Nephron progenitor cell (in vitro differentiated cells): ENCODE results near the gene LRP1.

Experiments
- DNase-seq: peaks from one replicate; pipeline ENCODE4 v3.0.0; 2021
- H3K27ac Mint-ChIP-seq: 2 replicates; pipeline ENCODE4 v1.8.0; 2021; ENCODE audit warnings: mild to moderate bottlenecking, moderate library complexity, mixed read lengths
- H3K27me3 Mint-ChIP-seq: 2 replicates; pipeline ENCODE4 v1.8.0; 2021; ENCODE audit warnings: mild to moderate bottlenecking, low read depth, mixed read lengths; ENCODE audit not compliant: poor library complexity
- H3K36me3 Mint-ChIP-seq: 2 replicates; pipeline ENCODE4 v1.8.0; 2021; ENCODE audit warnings: low read depth, mixed read lengths
- H3K4me1 Mint-ChIP-seq: 2 replicates; pipeline ENCODE4 v1.8.0; 2021; ENCODE audit warnings: mixed read lengths
- H3K4me3 Mint-ChIP-seq: 2 replicates; pipeline ENCODE4 v1.8.0; 2021; ENCODE audit warnings: mild to moderate bottlenecking, moderate library complexity, mixed read lengths
- H3K9me3 Mint-ChIP-seq: 2 replicates; pipeline ENCODE4 v1.8.0; 2021; ENCODE audit warnings: mild to moderate bottlenecking, moderate library complexity, mixed read lengths
- TF ChIP-seq, protein P1 (sequence below): fragments of 200-600 bp; sonication (generic); IDR thresholded peaks from 2 replicates; pipeline ENCODE4 v1.5.0; 2021; ENCODE audit warnings: antibody characterized with exemption

The LRP1 gene

DNA sequence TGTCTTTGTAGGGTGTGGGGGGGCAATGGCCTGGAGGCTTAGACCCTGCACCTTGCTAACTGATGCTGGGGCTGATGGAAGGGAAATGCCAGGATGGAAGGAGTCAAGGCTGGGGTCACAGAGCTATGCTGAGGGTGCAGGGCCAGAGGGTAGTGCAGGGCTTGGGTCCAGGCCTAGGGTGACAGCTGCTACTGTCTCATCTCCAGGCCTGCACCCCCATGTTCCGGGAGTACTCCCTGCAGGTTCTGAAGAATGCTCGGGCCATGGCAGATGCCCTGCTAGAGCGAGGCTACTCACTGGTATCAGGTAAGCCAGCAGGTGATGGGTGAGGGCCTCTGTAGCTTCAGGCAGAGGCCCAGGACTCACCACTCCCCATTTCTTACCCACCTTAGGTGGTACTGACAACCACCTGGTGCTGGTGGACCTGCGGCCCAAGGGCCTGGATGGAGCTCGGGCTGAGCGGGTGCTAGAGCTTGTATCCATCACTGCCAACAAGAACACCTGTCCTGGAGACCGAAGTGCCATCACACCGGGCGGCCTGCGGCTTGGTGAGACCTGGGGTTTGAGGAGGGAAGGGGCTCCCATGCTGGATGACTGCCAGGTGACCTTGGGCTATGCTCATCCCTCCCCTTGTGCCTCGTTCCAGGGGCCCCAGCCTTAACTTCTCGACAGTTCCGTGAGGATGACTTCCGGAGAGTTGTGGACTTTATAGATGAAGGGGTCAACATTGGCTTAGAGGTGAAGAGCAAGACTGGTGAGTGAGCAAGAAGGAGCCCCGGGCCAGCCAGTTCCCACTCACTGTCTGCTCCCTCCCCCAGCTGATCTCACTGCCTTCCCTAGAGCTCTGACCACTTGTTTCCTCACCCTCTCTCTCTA, 105.3 kb downstream of the LRP1 start:
- Mint-ChIP-seq H3K27me3 (peaks cover 44% of the 10 kb centered on the region), H3K9me3 (no peaks in the 10 kb centered on the region), H3K36me3 (peaks cover 31% of the 10 kb centered on the region), H3K4me3 (peak overlapping the region; percentile 45), H3K27ac (no peak overlapping the region), H3K4me1 (peaks cover 86% of the 10 kb centered on the region)
- TF ChIP-seq, protein P1, sequence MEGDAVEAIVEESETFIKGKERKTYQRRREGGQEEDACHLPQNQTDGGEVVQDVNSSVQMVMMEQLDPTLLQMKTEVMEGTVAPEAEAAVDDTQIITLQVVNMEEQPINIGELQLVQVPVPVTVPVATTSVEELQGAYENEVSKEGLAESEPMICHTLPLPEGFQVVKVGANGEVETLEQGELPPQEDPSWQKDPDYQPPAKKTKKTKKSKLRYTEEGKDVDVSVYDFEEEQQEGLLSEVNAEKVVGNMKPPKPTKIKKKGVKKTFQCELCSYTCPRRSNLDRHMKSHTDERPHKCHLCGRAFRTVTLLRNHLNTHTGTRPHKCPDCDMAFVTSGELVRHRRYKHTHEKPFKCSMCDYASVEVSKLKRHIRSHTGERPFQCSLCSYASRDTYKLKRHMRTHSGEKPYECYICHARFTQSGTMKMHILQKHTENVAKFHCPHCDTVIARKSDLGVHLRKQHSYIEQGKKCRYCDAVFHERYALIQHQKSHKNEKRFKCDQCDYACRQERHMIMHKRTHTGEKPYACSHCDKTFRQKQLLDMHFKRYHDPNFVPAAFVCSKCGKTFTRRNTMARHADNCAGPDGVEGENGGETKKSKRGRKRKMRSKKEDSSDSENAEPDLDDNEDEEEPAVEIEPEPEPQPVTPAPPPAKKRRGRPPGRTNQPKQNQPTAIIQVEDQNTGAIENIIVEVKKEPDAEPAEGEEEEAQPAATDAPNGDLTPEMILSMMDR: no peak
- no peak for DNase-seq

DNA sequence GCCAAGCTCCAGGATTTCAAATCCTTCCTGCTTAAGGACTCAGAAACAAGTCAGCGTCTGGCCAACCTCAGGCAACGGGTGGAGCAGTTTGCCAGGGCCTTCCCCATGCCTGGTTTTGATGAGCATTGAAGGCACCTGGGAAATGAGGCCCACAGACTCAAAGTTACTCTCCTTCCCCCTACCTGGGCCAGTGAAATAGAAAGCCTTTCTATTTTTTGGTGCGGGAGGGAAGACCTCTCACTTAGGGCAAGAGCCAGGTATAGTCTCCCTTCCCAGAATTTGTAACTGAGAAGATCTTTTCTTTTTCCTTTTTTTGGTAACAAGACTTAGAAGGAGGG, 105.9 kb downstream of the LRP1 start:
- Mint-ChIP-seq H3K4me1 (peaks cover 85% of the 10 kb centered on the region), H3K27me3 (peaks cover 50% of the 10 kb centered on the region), H3K9me3 (no peaks in the 10 kb centered on the region), H3K4me3 (peak overlapping the region; percentile 45), H3K36me3 (peaks cover 31% of the 10 kb centered on the region), H3K27ac (no peak overlapping the region)
- TF ChIP-seq, protein P1: no peak
- DNase-seq: no peak

DNA sequence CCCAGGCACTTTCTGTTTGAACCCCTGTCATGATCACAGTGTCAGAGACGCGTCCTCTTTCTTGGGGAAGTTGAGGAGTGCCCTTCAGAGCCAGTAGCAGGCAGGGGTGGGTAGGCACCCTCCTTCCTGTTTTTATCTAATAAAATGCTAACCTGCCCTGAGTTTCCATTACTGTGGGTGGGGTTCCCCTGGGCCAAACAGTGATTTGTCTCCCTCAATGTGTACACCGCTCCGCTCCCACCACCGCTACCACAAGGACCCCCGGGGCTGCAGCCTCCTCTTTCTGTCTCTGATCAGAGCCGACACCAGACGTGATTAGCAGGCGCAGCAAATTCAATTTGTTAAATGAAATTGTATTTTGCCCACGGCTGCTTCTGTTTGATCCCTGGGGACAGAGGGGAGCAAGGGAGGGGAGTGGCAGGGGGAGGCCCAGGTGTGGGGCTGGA, 106.3 kb downstream of the LRP1 start:
- TF ChIP-seq, protein P1: no peak
- DNase-seq: no peak
- Mint-ChIP-seq H3K4me1 (peaks cover 85% of the 10 kb centered on the region), H3K36me3 (peaks cover 31% of the 10 kb centered on the region), H3K9me3 (no peaks in the 10 kb centered on the region), H3K27ac (no peak overlapping the region), H3K4me3 (peak overlapping the region; percentile 45), H3K27me3 (peaks cover 54% of the 10 kb centered on the region)

DNA sequence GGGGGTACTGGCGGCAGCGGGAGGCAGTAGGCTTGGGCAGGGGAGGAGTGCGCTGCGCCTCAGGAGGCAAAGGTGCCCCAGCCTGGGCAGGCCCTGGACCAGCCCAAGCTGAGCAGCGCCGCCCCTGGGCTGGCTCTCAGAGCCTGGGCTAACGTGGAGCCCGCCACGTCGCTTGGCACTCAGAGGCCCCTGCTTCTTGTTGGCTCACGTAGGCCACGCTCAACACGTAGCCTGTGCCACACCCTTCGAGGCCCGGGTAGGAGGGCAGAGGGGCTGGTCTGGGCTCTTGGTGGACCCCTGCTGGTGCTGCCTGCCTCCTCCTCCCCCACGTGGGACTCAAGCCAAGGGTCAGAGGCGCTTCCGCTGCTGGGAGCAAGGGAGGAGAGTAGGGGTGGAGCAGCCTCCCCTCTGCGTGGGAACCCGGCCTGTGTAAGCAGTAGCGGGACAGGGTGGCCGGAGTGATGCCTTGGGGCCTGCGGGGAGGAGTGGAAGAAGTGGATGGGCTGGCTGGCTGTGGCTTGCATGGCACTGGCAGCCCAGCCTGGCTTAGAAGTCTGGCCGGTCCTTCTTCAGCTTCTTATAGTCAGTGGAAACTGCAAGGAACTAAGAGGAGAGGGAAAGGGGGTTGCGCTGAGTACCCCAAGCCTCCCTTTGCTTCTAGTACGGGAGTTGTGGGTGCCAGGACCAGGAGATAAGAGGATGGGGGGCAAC, 106.9 kb downstream of the LRP1 start:
- no peak for DNase-seq
- Mint-ChIP-seq H3K4me3 (peak overlapping the region; percentile 63), H3K27me3 (peaks cover 60% of the 10 kb centered on the region), H3K36me3 (peaks cover 31% of the 10 kb centered on the region), H3K27ac (no peak overlapping the region), H3K9me3 (no peaks in the 10 kb centered on the region), H3K4me1 (peaks cover 85% of the 10 kb centered on the region)
- TF ChIP-seq, protein P1: no peak

DNA sequence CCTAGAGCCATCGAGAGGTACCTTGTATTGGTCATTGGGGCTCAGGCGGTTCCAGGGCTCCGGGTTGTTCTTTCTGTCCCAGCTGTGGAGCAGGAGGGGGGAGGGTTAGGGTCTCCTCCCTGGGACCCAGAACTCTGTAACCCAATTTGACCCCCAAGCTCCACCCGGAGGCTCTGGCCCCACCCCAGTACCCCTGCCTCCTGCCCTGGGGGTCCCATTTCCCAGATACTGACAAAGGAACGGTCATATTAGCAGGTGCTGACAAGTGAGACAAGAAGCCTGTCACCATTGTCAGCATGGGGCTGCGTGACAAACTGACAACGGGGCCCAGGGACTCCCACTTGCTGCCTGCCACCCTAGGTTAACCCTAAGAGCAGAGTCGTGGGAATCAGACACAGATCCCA, 107.4 kb downstream of the LRP1 start:
- Mint-ChIP-seq H3K27me3 (peaks cover 65% of the 10 kb centered on the region), H3K9me3 (no peaks in the 10 kb centered on the region), H3K27ac (no peak overlapping the region), H3K36me3 (peaks cover 31% of the 10 kb centered on the region), H3K4me3 (peak overlapping the region; percentile 63), H3K4me1 (peaks cover 85% of the 10 kb centered on the region)
- no peak for DNase-seq
- TF ChIP-seq, protein P1: no peak
